Left ventricle myocardium superior (tissue), 1 donor: ENCODE measurements around the gene CALHM3. TPM values are rescaled to one million over a fixed set of nuclear protein-coding genes. Genes with fewer than 3 reads are reported as not detected.
"Not testable (repeated sequence)": the region's sequence is repeated elsewhere in the genome, so short reads cannot be mapped to it uniquely, and the experiment has no call there.

Experiments used
- ATAC-seq: fragments of 200-7000 bp; cut with Tn5 transposase; one replicate; pipeline ENCODE4 v1.9.1; 2020; ENCODE audit warnings: mild to moderate bottlenecking, moderate library complexity
- DNase-seq: peaks from one replicate; pipeline ENCODE4 v3.0.0-alpha.2; 2020
- intact Hi-C: fragments of 100-400 bp; cut with micrococcal nuclease; formaldehyde crosslinking; loops from one replicate; pipeline ENCODE4 v1.11.0; 2022
- total RNA-seq: library from RNA; stranded (reverse); fragmentation: NEBNext Ultra II Directional; extraction: Animal tissue kit (Norgen Biotek cat#: 25700); gene quantifications from one replicate; pipeline ENCODE4 v1.2.1, GENCODE V29; 2021
- donor health status: DM: no; HTN: yes; CAD: no; lungs with severe emphysema.

CALHM3 gene
- total RNA-seq, 1 donor from 2014 or later: not detected

- ATAC-seq, DNase-seq, intact Hi-C loops: not testable (repeated sequence)
Observed at GRCh38 chr10:103503777-103504176, 24.7 kb upstream of the CALHM3 start.

GRCh38 chr10:103502849-103503660 is 24.0 kb upstream of the CALHM3 start:
- DNase-seq (no peak), ATAC-seq (no peak)
- intact Hi-C loops: no loop called here

- no peak for ATAC-seq
- DNase-seq: no peak
- intact Hi-C loops: no loop called here
Observed at GRCh38 chr10:103501186-103501585, 22.1 kb upstream of the CALHM3 start.

GRCh38 chr10:103500481-103500880 is 21.4 kb upstream of the CALHM3 start:
- intact Hi-C loops: no loop called here
- DNase-seq (no peak), ATAC-seq (no peak)

GRCh38 chr10:103499881-103500280 is 20.8 kb upstream of the CALHM3 start:
- ATAC-seq (no peak), DNase-seq (no peak)
- intact Hi-C loops: no loop called here

GRCh38 chr10:103498936-103499638 is 20.0 kb upstream of the CALHM3 start:
- DNase-seq (no peak), ATAC-seq (no peak)
- intact Hi-C loops: no loop called here

GRCh38 chr10:103497161-103497915 is 18.3 kb upstream of the CALHM3 start:
- ATAC-seq (no peak), DNase-seq (no peak)
- intact Hi-C loops: no loop called here

- intact Hi-C loops: no loop called here
Observed at GRCh38 chr10:103495321-103495720, 16.3 kb upstream of the CALHM3 start.

GRCh38 chr10:103493916-103494877 is 15.2 kb upstream of the CALHM3 start:
- intact Hi-C loops: no loop called here
- ATAC-seq (peak; percentile 23), DNase-seq (peak; percentile 34)

More at GRCh38 chr10:103495321-103495720, 16.3 kb upstream of the CALHM3 start:
- DNase-seq (no peak), ATAC-seq (no peak)

GRCh38 chr10:103493362-103493915 is 14.4 kb upstream of the CALHM3 start, which contains the start of gene NEURL1:
Gene NEURL1 (plus strand): TSS chr10:103493705. CDS start chr10:103494388, 683 bp downstream.
- peak; percentile 8 for ATAC-seq
- DNase-seq: peak; percentile 43

GRCh38 chr10:103492655-103493261 is 13.7 kb upstream of the CALHM3 start:
- DNase-seq (no peak), ATAC-seq (no peak)
- intact Hi-C loops: no loop called here

More at GRCh38 chr10:103493362-103493915, 14.4 kb upstream of the CALHM3 start, which contains the start of gene NEURL1:
- intact Hi-C loops: no loop called here

GRCh38 chr10:103491729-103492364 is 12.8 kb upstream of the CALHM3 start:
- ATAC-seq: peak; percentile 68
- no peak for DNase-seq
- intact Hi-C loops: no loop called here

GRCh38 chr10:103490986-103491314 is 11.9 kb upstream of the CALHM3 start:
- ATAC-seq: no peak

GRCh38 chr10:103487410-103487708 is 8.3 kb upstream of the CALHM3 start:
- no peak for ATAC-seq
- no peak for DNase-seq
- intact Hi-C loops: loop anchor here (5.0 kb wide), 1 partner anchor 70 kb away; no protein-coding TSS in a partner anchor

More at GRCh38 chr10:103490986-103491314, 11.9 kb upstream of the CALHM3 start:
- intact Hi-C loops: no loop called here
- DNase-seq: no peak

- not testable (repeated sequence) for DNase-seq, ATAC-seq
- intact Hi-C loops: loop anchor here (5.0 kb wide), 1 partner anchor 70 kb away; no protein-coding TSS in a partner anchor
Observed at GRCh38 chr10:103486635-103487409, 7.8 kb upstream of the CALHM3 start.

- ATAC-seq (peak; percentile 73), DNase-seq (no peak)
- intact Hi-C loops: no loop called here
Observed at GRCh38 chr10:103481974-103482531, 3.0 kb upstream of the CALHM3 start.
